ENCODE measurements around the gene SLC25A29.

Gene SLC25A29

DNA sequence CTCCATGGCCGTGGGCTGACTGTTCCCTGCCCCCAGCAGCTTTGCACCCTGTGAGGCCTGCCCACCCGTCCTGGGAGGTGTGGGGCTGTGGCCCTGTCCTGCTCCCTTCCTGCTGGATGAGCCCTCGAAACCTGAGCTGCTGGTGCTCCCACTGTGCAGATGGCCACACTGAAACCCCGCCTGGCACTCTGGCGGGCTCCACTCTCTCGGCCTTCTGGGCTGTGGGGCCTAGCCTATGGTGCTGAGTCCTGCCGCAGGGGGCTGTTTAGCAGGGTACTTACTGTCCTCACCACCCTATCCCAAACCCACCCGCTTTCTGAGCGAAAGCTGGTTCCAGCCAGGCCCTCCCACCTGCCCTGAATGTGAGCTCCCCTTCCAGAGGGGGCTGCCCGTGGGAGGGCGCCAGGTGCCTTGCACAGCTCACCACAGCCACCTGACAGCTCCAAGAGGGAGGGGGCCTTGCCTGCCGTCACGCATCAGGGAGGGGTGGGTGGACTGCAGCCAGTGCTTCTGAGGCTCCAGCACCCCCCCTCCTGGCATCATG, 24.2 kb upstream of the SLC25A29 start:
- H4K8ac ChIP-seq (ENCODE audit: low read depth, low read length), result no peak overlapping the region
- H3K27me3 ChIP-seq (ENCODE audit: insufficient read depth, low read length), result no peaks in the 10 kb centered on the region
- H3K14ac ChIP-seq (ENCODE audit: low read length), result no peak overlapping the region
- H2BK12ac ChIP-seq (ENCODE audit: low read length), result no peak overlapping the region
- no peak overlapping the region for H3K18ac ChIP-seq (ENCODE audit: low read length)
- DNase-seq, result no peak
- no peak overlapping the region for H2AK5ac ChIP-seq (ENCODE audit: low read length)
- H3K9ac ChIP-seq (ENCODE audit: low read length), result no peak overlapping the region
- no peak overlapping the region for H2BK120ac ChIP-seq (ENCODE audit: insufficient read depth, low read length, poor library complexity)
- no peak overlapping the region for H2AFZ ChIP-seq (ENCODE audit: insufficient read depth, low read length, poor library complexity)
- peaks cover 3 to 6% of the 10 kb centered on the region in 2 experiments for H3K36me3 ChIP-seq (ENCODE audit: control insufficient read depth in 1 of 2, insufficient read depth in 2 of 2, low read length in 2 of 2)
- H3K27ac ChIP-seq (ENCODE audit: low read depth, low read length), result no peak overlapping the region
- no peak overlapping the region for H3K23ac ChIP-seq (ENCODE audit: low read length)
- peaks cover 3% of the 10 kb centered on the region for H3K9me3 ChIP-seq (ENCODE audit: insufficient read depth, low read depth, low read length)
- H3K4me1 ChIP-seq (ENCODE audit: control insufficient read depth in 1 of 2, insufficient read depth in 2 of 2, low read length in 2 of 2), result no peaks in the 10 kb centered on the region
- H3K4me3 ChIP-seq (ENCODE audit: low read depth, low read length), result no peak overlapping the region
- H4K12ac ChIP-seq (ENCODE audit: low read depth, low read length), result no peak overlapping the region
- H3K79me2 ChIP-seq (ENCODE audit: control insufficient read depth, insufficient read depth, low read length, poor library complexity), result no peaks in the 10 kb centered on the region
- no peak overlapping the region for H3K4me2 ChIP-seq (ENCODE audit: low read length)
- H4K91ac ChIP-seq (ENCODE audit: low read depth, low read length), result no peak overlapping the region
- H3K4ac ChIP-seq (ENCODE audit: low read depth, low read length), result no peak overlapping the region
- no peak overlapping the region for H2BK5ac ChIP-seq (ENCODE audit: low read depth, low read length, poor library complexity)
- no CpG with 5 or more reads among the region's 13 CpGs for WGBS (ENCODE audit: extremely low coverage, insufficient coverage, insufficient read length)
- H3K79me1 ChIP-seq (ENCODE audit: low read length), result no peaks in the 10 kb centered on the region

DNA sequence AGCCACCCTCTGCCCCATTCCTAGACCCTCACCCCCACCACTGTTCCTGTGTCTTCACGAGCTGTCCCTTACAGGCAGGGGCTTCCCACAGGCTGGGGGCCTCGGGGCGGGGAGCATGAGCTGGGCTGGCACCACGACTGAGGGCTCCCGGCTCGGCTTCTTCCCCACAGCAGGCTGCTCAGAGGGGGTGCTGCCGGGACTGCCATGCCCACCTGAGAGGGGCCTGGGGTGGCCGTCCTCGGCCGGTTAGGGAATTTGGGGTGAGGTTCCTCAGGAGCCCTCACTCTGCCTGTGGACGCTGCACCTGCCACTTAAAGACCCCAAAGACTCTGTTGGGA, 23.7 kb upstream of the SLC25A29 start:
- no peaks in the 10 kb centered on the region for H3K79me1 ChIP-seq (ENCODE audit: low read length)
- no peak overlapping the region for H2BK12ac ChIP-seq (ENCODE audit: low read length)
- DNase-seq, result no peak
- no peak overlapping the region for H2AFZ ChIP-seq (ENCODE audit: insufficient read depth, low read length, poor library complexity)
- no peak overlapping the region for H2BK5ac ChIP-seq (ENCODE audit: low read depth, low read length, poor library complexity)
- no peaks in the 10 kb centered on the region for H3K27me3 ChIP-seq (ENCODE audit: insufficient read depth, low read length)
- no peak overlapping the region for H3K4me3 ChIP-seq (ENCODE audit: low read depth, low read length)
- no peak overlapping the region for H3K27ac ChIP-seq (ENCODE audit: low read depth, low read length)
- H3K36me3 ChIP-seq (ENCODE audit: control insufficient read depth in 1 of 2, insufficient read depth in 2 of 2, low read length in 2 of 2), result peaks cover 3 to 6% of the 10 kb centered on the region in 2 experiments
- H3K14ac ChIP-seq (ENCODE audit: low read length), result no peak overlapping the region
- H3K79me2 ChIP-seq (ENCODE audit: control insufficient read depth, insufficient read depth, low read length, poor library complexity), result no peaks in the 10 kb centered on the region
- no peak overlapping the region for H3K4ac ChIP-seq (ENCODE audit: low read depth, low read length)
- no peak overlapping the region for H3K23ac ChIP-seq (ENCODE audit: low read length)
- no peak overlapping the region for H4K8ac ChIP-seq (ENCODE audit: low read depth, low read length)
- H2AK5ac ChIP-seq (ENCODE audit: low read length), result no peak overlapping the region
- H3K18ac ChIP-seq (ENCODE audit: low read length), result no peak overlapping the region
- H3K4me1 ChIP-seq (ENCODE audit: control insufficient read depth in 1 of 2, insufficient read depth in 2 of 2, low read length in 2 of 2), result no peaks in the 10 kb centered on the region
- no peak overlapping the region for H3K4me2 ChIP-seq (ENCODE audit: low read length)
- no peak overlapping the region for H3K9ac ChIP-seq (ENCODE audit: low read length)
- no CpG with 5 or more reads among the region's 11 CpGs for WGBS (ENCODE audit: extremely low coverage, insufficient coverage, insufficient read length)
- H4K12ac ChIP-seq (ENCODE audit: low read depth, low read length), result no peak overlapping the region
- no peak overlapping the region for H4K91ac ChIP-seq (ENCODE audit: low read depth, low read length)
- H3K9me3 ChIP-seq (ENCODE audit: insufficient read depth, low read depth, low read length), result peaks cover 3% of the 10 kb centered on the region
- no peak overlapping the region for H2BK120ac ChIP-seq (ENCODE audit: insufficient read depth, low read length, poor library complexity)

GRCh38 chr14:100329233-100330006, 23.2 kb upstream of the SLC25A29 start:
- Histone ChIP-seq H3K23ac (ENCODE audit: low read length) (no peak overlapping the region), H3K4me2 (ENCODE audit: low read length) (no peak overlapping the region), H3K9me3 (ENCODE audit: insufficient read depth, low read depth, low read length) (peaks cover 3% of the 10 kb centered on the region), H4K91ac (ENCODE audit: low read depth, low read length) (no peak overlapping the region), H3K14ac (ENCODE audit: low read length) (no peak overlapping the region), H2BK120ac (ENCODE audit: insufficient read depth, low read length, poor library complexity) (no peak overlapping the region), H3K4me1 (ENCODE audit: control insufficient read depth in 1 of 2, insufficient read depth in 2 of 2, low read length in 2 of 2) (no peaks in the 10 kb centered on the region), H2AFZ (ENCODE audit: insufficient read depth, low read length, poor library complexity) (no peak overlapping the region), H4K12ac (ENCODE audit: low read depth, low read length) (no peak overlapping the region), H2BK12ac (ENCODE audit: low read length) (no peak overlapping the region), H3K27me3 (ENCODE audit: insufficient read depth, low read length) (no peaks in the 10 kb centered on the region), H4K8ac (ENCODE audit: low read depth, low read length) (no peak overlapping the region), H3K36me3 (ENCODE audit: control insufficient read depth in 1 of 2, insufficient read depth in 2 of 2, low read length in 2 of 2) (peaks cover 0 to under 1% of the 10 kb centered on the region in 2 experiments), H3K4ac (ENCODE audit: low read depth, low read length) (no peak overlapping the region), H2BK5ac (ENCODE audit: low read depth, low read length, poor library complexity) (no peak overlapping the region), H3K79me1 (ENCODE audit: low read length) (no peaks in the 10 kb centered on the region), H3K79me2 (ENCODE audit: control insufficient read depth, insufficient read depth, low read length, poor library complexity) (no peaks in the 10 kb centered on the region), H3K18ac (ENCODE audit: low read length) (no peak overlapping the region), H3K4me3 (ENCODE audit: low read depth, low read length) (no peak overlapping the region), H3K9ac (ENCODE audit: low read length) (no peak overlapping the region), H3K27ac (ENCODE audit: low read depth, low read length) (no peak overlapping the region), H2AK5ac (ENCODE audit: low read length) (no peak overlapping the region)
- no CpG with 5 or more reads among the region's 36 CpGs for WGBS (ENCODE audit: extremely low coverage, insufficient coverage, insufficient read length)
- DNase-seq, result no peak

DNA sequence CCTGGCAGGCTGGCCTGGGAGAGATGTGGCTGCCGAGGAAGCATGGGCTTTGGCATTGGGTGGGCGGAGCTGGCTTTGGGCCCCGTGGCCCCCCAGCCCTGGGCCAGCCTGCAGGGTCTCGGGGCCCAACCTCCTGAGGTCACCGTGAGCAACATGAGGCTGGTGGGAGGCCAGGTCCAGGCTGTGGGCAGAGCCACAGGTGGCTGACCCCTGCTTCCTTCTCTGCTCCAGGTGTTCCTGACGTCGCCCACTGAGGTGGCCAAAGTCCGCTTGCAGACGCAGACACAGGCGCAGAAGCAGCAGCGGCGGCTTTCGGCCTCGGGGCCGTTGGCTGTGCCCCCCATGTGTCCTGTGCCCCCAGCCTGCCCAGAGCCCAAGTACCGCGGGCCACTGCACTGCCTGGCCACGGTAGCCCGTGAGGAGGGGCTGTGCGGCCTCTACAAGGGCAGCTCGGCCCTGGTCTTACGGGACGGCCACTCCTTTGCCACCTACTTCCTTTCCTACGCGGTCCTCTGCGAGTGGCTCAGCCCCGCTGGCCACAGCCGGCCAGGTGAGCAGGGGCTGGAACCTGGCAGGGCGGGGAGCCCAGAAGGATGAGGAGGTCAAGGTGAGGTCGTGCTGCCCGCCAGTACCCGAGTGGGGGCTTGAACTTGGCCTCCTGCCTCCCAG, 22.4 kb upstream of the SLC25A29 start:
- peaks cover 3% of the 10 kb centered on the region for H3K9me3 ChIP-seq (ENCODE audit: insufficient read depth, low read depth, low read length)
- H3K79me1 ChIP-seq (ENCODE audit: low read length), result no peaks in the 10 kb centered on the region
- H3K27ac ChIP-seq (ENCODE audit: low read depth, low read length), result no peak overlapping the region
- no peak overlapping the region for H2BK12ac ChIP-seq (ENCODE audit: low read length)
- H3K4ac ChIP-seq (ENCODE audit: low read depth, low read length), result no peak overlapping the region
- H2BK120ac ChIP-seq (ENCODE audit: insufficient read depth, low read length, poor library complexity), result no peak overlapping the region
- H2AK5ac ChIP-seq (ENCODE audit: low read length), result no peak overlapping the region
- H3K9ac ChIP-seq (ENCODE audit: low read length), result no peak overlapping the region
- no peaks in the 10 kb centered on the region for H3K79me2 ChIP-seq (ENCODE audit: control insufficient read depth, insufficient read depth, low read length, poor library complexity)
- no peak overlapping the region for H4K91ac ChIP-seq (ENCODE audit: low read depth, low read length)
- H3K14ac ChIP-seq (ENCODE audit: low read length), result no peak overlapping the region
- H3K4me3 ChIP-seq (ENCODE audit: low read depth, low read length), result no peak overlapping the region
- H2BK5ac ChIP-seq (ENCODE audit: low read depth, low read length, poor library complexity), result no peak overlapping the region
- H3K4me2 ChIP-seq (ENCODE audit: low read length), result no peak overlapping the region
- no peak overlapping the region for H2AFZ ChIP-seq (ENCODE audit: insufficient read depth, low read length, poor library complexity)
- H3K18ac ChIP-seq (ENCODE audit: low read length), result no peak overlapping the region
- no peak overlapping the region for H4K12ac ChIP-seq (ENCODE audit: low read depth, low read length)
- no peaks in the 10 kb centered on the region for H3K27me3 ChIP-seq (ENCODE audit: insufficient read depth, low read length)
- H3K4me1 ChIP-seq (ENCODE audit: control insufficient read depth in 1 of 2, insufficient read depth in 2 of 2, low read length in 2 of 2), result no peaks in the 10 kb centered on the region
- no CpG with 5 or more reads among the region's 32 CpGs for WGBS (ENCODE audit: extremely low coverage, insufficient coverage, insufficient read length)
- no peaks in the 10 kb centered on the region for H3K36me3 ChIP-seq (ENCODE audit: control insufficient read depth in 1 of 2, insufficient read depth in 2 of 2, low read length in 2 of 2)
- H3K23ac ChIP-seq (ENCODE audit: low read length), result no peak overlapping the region
- DNase-seq, result no peak
- no peak overlapping the region for H4K8ac ChIP-seq (ENCODE audit: low read depth, low read length)

Data from trophoblast cell (in vitro differentiated cells and primary cell).